ENCODE measurements around the gene ITGAD.

DNA sequence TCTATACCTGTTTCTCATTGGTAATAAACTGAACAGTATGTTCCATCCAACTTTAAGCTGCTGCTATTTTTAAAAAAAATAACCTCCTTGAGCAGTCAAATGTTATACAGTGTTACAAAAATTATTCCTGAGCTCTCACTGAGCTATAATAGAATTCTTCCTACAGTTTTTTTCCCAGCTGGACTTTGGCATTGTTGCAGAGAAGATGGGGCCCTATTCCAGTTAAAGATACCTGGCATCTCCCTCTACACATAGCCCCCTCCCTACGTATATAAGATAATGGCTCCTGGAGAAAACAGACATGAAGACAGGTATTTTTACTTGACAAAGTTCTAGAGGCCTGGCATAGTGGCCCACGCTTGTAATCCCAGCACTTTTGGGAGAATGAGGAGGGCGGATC is 36.7 kb downstream of the ITGAD start:
- TF ChIP-seq NFE2L1 (CRISPR knock-in tag; IDR thresholded peaks at IDR 0.05) (no peak), TEAD4 (CRISPR knock-in tag; IDR thresholded peaks at IDR 0.05) (no peak), RORB (CRISPR knock-in tag; IDR thresholded peaks at IDR 0.05) (no peak), SMAD3 (CRISPR knock-in tag; IDR thresholded peaks at IDR 0.05; ENCODE audit: borderline replicate concordance) (no peak), NR1H2 (CRISPR knock-in tag; IDR thresholded peaks at IDR 0.05) (no peak)
- TF ChIP-seq, protein P1, sequence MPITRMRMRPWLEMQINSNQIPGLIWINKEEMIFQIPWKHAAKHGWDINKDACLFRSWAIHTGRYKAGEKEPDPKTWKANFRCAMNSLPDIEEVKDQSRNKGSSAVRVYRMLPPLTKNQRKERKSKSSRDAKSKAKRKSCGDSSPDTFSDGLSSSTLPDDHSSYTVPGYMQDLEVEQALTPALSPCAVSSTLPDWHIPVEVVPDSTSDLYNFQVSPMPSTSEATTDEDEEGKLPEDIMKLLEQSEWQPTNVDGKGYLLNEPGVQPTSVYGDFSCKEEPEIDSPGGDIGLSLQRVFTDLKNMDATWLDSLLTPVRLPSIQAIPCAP (CRISPR knock-in tag; IDR thresholded peaks at IDR 0.05) = no peak
- TF ChIP-seq, protein P2, sequence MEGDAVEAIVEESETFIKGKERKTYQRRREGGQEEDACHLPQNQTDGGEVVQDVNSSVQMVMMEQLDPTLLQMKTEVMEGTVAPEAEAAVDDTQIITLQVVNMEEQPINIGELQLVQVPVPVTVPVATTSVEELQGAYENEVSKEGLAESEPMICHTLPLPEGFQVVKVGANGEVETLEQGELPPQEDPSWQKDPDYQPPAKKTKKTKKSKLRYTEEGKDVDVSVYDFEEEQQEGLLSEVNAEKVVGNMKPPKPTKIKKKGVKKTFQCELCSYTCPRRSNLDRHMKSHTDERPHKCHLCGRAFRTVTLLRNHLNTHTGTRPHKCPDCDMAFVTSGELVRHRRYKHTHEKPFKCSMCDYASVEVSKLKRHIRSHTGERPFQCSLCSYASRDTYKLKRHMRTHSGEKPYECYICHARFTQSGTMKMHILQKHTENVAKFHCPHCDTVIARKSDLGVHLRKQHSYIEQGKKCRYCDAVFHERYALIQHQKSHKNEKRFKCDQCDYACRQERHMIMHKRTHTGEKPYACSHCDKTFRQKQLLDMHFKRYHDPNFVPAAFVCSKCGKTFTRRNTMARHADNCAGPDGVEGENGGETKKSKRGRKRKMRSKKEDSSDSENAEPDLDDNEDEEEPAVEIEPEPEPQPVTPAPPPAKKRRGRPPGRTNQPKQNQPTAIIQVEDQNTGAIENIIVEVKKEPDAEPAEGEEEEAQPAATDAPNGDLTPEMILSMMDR (IDR thresholded peaks at IDR 0.05) = no peak
